Fibroblast of the conjunctiva (primary cell): ENCODE results near the gene OVOL3.

ENCODE experiments used
- DNase-seq: peaks from one replicate; pipeline ENCODE4 v3.0.0-alpha.2; 2010; ENCODE audit warnings: low read depth

Gene OVOL3

GRCh38 chr19:36100476-36100875 lies 10.5 kb upstream of the OVOL3 start:
- no peak for DNase-seq

- no peak for DNase-seq
These were observed 9.2 kb upstream of the OVOL3 start for GRCh38 chr19:36101550-36102327.

- DNase-seq = no peak
These were observed 7.8 kb upstream of the OVOL3 start for GRCh38 chr19:36103040-36103626.

- no peak for DNase-seq
These were observed 6.9 kb upstream of the OVOL3 start for GRCh38 chr19:36103842-36104552.

GRCh38 chr19:36106441-36106840 lies 4.5 kb upstream of the OVOL3 start:
- no peak for DNase-seq

GRCh38 chr19:36106991-36107390 lies 4.0 kb upstream of the OVOL3 start:
- DNase-seq = no peak

GRCh38 chr19:36108684-36109083 lies 2.3 kb upstream of the OVOL3 start:
- DNase-seq = no peak

- no peak for DNase-seq
These were observed 227 bp downstream of the OVOL3 start for GRCh38 chr19:36111200-36111539.

GRCh38 chr19:36112678-36113077 lies 1.7 kb downstream of the OVOL3 start:
- DNase-seq = no peak

- DNase-seq = no peak
These were observed 2.5 kb downstream of the OVOL3 start for GRCh38 chr19:36113425-36113824.

- no peak for DNase-seq
These were observed 3.2 kb downstream of the OVOL3 start for GRCh38 chr19:36113894-36114720.

GRCh38 chr19:36114721-36115452 lies 3.9 kb downstream of the OVOL3 start, which contains the start of gene POLR2I:
POLR2I (minus strand) TSS chr19:36114875; CDS start chr19:36114856, 19 bp downstream.
- peak; percentile 100 for DNase-seq

- no peak for DNase-seq
These were observed 4.8 kb downstream of the OVOL3 start, which contains the start of gene TBCB for GRCh38 chr19:36115453-36116343. TBCB (plus strand) TSS chr19:36115468; CDS start chr19:36115561, 93 bp downstream.

- DNase-seq = no peak
These were observed 5.3 kb downstream of the OVOL3 start for GRCh38 chr19:36116344-36116637.

GRCh38 chr19:36120092-36120983 lies 9.4 kb downstream of the OVOL3 start:
- DNase-seq = no peak

GRCh38 chr19:36120984-36121358 lies 10.0 kb downstream of the OVOL3 start:
- no peak for DNase-seq

- DNase-seq = no peak
These were observed 10.7 kb downstream of the OVOL3 start for GRCh38 chr19:36121486-36122124.

- no peak for DNase-seq
These were observed 14.6 kb downstream of the OVOL3 start for GRCh38 chr19:36125557-36125956.

- no peak for DNase-seq
These were observed 17.4 kb downstream of the OVOL3 start for GRCh38 chr19:36128392-36128736.
